HepG2 (cell line): ENCODE data around the gene WBP1. TPM values are rescaled to one million over a fixed set of nuclear protein-coding genes. Genes with fewer than 3 reads are reported as not detected.

Experiments used
- BORCS8-MEF2B ChIP-seq: sonication (generic); formaldehyde crosslinking; IDR thresholded peaks from 2 replicates; pipeline ENCODE4 v1.8.0; 2022; ENCODE audit warnings: mild to moderate bottlenecking, missing genetic modification reagents
- GFI1 ChIP-seq: sonication (generic); formaldehyde crosslinking; IDR thresholded peaks from 2 replicates; pipeline ENCODE4 v1.5.0; 2020; ENCODE audit warnings: missing genetic modification reagents, mild to moderate bottlenecking, borderline replicate concordance
- GTF3A ChIP-seq: sonication (generic); formaldehyde crosslinking; conservative IDR thresholded peaks from 2 replicates; pipeline ENCODE4 v1.4.0; 2020; ENCODE audit warnings: mild to moderate bottlenecking, missing genetic modification reagents
- HNRNPL ChIP-seq: fragments of 200-400 bp; formaldehyde crosslinking; IDR thresholded peaks from 2 replicates; pipeline ENCODE4 v1.6.1; 2017; ENCODE audit warnings: mild to moderate bottlenecking, low read depth, low read length
- MLLT10 ChIP-seq: sonication (generic); formaldehyde crosslinking; IDR thresholded peaks from 2 replicates; pipeline ENCODE4 v1.4.0; 2020; ENCODE audit warnings: missing genetic modification reagents
- PHF21A ChIP-seq: sonication (generic); formaldehyde crosslinking; IDR thresholded peaks from 2 replicates; pipeline ENCODE4 v1.5.0; 2020; ENCODE audit warnings: mild to moderate bottlenecking, missing genetic modification reagents
- PHF8 ChIP-seq: sonication (generic); formaldehyde crosslinking; IDR thresholded peaks from 2 replicates; pipeline ENCODE4 v1.5.0; 2020; ENCODE audit warnings: missing genetic modification reagents
- PLRG1 ChIP-seq: fragments of 450-650 bp; conservative IDR thresholded peaks from 2 replicates; pipeline ENCODE4 v1.6.1; 2016
- RARA ChIP-seq: IDR thresholded peaks from 2 replicates; pipeline ENCODE4 v1.6.1; 2016; ENCODE audit warnings: missing genetic modification reagents, missing compliant biosample characterization
- RFX3 ChIP-seq: IDR thresholded peaks from 2 replicates; pipeline ENCODE4 v1.6.1; 2016; ENCODE audit warnings: missing biosample characterization, missing genetic modification reagents
- SALL1 ChIP-seq: sonication (generic); formaldehyde crosslinking; IDR thresholded peaks from 2 replicates; pipeline ENCODE4 v1.8.0; 2022; ENCODE audit warnings: mild to moderate bottlenecking, missing genetic modification reagents
- SETDB1 ChIP-seq: sonication (generic); formaldehyde crosslinking; IDR thresholded peaks from 2 replicates; pipeline ENCODE4 v1.5.1; 2020; ENCODE audit warnings: missing genetic modification reagents, mild to moderate bottlenecking, borderline replicate concordance
- SMYD3 ChIP-seq: sonication (generic); formaldehyde crosslinking; IDR thresholded peaks from 2 replicates; pipeline ENCODE4 v1.8.1; 2023; ENCODE audit warnings: mild to moderate bottlenecking, missing genetic modification reagents
- TBP ChIP-seq: sonication (generic); formaldehyde crosslinking; IDR thresholded peaks from 2 replicates; pipeline ENCODE4 v1.5.0; 2020; ENCODE audit warnings: missing genetic modification reagents
- TMF1 ChIP-seq: sonication (generic); formaldehyde crosslinking; IDR thresholded peaks from 2 replicates; pipeline ENCODE4 v1.8.1; 2022; ENCODE audit warnings: low read depth, missing genetic modification reagents
- ZKSCAN8 ChIP-seq: IDR thresholded peaks from 2 replicates; pipeline ENCODE4 v1.6.1; 2016; ENCODE audit warnings: borderline replicate concordance, missing genetic modification reagents, missing compliant biosample characterization
- ZNF207 ChIP-seq: fragments of 450-650 bp; IDR thresholded peaks from 2 replicates; pipeline ENCODE4 v1.6.1; 2016; ENCODE audit warnings: antibody characterized with exemption, borderline replicate concordance
- ZNF263 ChIP-seq: sonication (generic); formaldehyde crosslinking; IDR thresholded peaks from 2 replicates; pipeline ENCODE4 v1.4.0; 2020; ENCODE audit warnings: missing genetic modification reagents
- ZNF549 ChIP-seq: sonication (generic); formaldehyde crosslinking; IDR thresholded peaks from 2 replicates; pipeline ENCODE4 v1.5.0; 2020; ENCODE audit warnings: missing genetic modification reagents
- ZNF75D ChIP-seq: sonication (generic); formaldehyde crosslinking; IDR thresholded peaks from 2 replicates; pipeline ENCODE4 v1.8.1; 2023; ENCODE audit warnings: missing genetic modification reagents, mild to moderate bottlenecking, borderline replicate concordance
- ZZZ3 ChIP-seq: sonication (generic); formaldehyde crosslinking; IDR thresholded peaks from 2 replicates; pipeline ENCODE4 v1.4.0; 2020; ENCODE audit warnings: missing genetic modification reagents, mild to moderate bottlenecking, borderline replicate concordance
- polyA plus RNA-seq, 8 experiments: library from polyadenylated mRNA; depleted of rRNA in 3 of 8; stranded (reverse) in 7 of 8; unstranded in 1 of 8; fragments of >200 nt; fragmentation: Illumina TruSeq in 4 of 8; extraction: Trizol in 4 of 8; gene quantifications; 2 replicates each; pipeline versions ENCODE4 v1.2.1 to v1.2.3, GENCODE V29; 2011 to 2016; ENCODE audit warnings: low read depth in 4 of 8, missing spikeins in 1 of 8, mixed read lengths in 1 of 8; ENCODE audit not compliant: insufficient read depth in 1 of 8
- total RNA-seq, 5 experiments: library from RNA; depleted of rRNA; stranded (reverse); fragments of >200 nt; fragmentation: Illumina TruSeq; extraction: Trizol; gene quantifications; 2 replicates each; pipeline ENCODE4 v1.2.3, GENCODE V29; 2016; ENCODE audit warnings: low read depth in 1 of 5
- TF ChIP-seq, protein P1 (sequence below), 2 experiments: sonication (generic) in 1 of 2; formaldehyde crosslinking in 1 of 2; IDR thresholded peaks; 2 replicates each; pipeline versions ENCODE4 v1.4.0 to v1.6.1; 2016 to 2020; ENCODE audit warnings: borderline replicate concordance in 1 of 2, low read depth in 1 of 2, mild to moderate bottlenecking in 1 of 2, missing genetic modification reagents in 1 of 2
- TF ChIP-seq, protein P2 (sequence below): IDR thresholded peaks from 2 replicates; pipeline ENCODE4 v1.6.1; 2016; ENCODE audit warnings: missing compliant biosample characterization, missing genetic modification reagents, borderline replicate concordance
- TF ChIP-seq, protein P3 (sequence below): sonication (generic); formaldehyde crosslinking; IDR thresholded peaks from 2 replicates; pipeline ENCODE4 v1.4.0; 2020; ENCODE audit warnings: mild to moderate bottlenecking, missing genetic modification reagents

WBP1 gene
- total and polyA plus RNA-seq, 2 of the 13 experiments (the other 11 are each of a cell fraction or from before 2014, with no cell fraction given) = 38.8 to 85.7 TPM

DNA sequence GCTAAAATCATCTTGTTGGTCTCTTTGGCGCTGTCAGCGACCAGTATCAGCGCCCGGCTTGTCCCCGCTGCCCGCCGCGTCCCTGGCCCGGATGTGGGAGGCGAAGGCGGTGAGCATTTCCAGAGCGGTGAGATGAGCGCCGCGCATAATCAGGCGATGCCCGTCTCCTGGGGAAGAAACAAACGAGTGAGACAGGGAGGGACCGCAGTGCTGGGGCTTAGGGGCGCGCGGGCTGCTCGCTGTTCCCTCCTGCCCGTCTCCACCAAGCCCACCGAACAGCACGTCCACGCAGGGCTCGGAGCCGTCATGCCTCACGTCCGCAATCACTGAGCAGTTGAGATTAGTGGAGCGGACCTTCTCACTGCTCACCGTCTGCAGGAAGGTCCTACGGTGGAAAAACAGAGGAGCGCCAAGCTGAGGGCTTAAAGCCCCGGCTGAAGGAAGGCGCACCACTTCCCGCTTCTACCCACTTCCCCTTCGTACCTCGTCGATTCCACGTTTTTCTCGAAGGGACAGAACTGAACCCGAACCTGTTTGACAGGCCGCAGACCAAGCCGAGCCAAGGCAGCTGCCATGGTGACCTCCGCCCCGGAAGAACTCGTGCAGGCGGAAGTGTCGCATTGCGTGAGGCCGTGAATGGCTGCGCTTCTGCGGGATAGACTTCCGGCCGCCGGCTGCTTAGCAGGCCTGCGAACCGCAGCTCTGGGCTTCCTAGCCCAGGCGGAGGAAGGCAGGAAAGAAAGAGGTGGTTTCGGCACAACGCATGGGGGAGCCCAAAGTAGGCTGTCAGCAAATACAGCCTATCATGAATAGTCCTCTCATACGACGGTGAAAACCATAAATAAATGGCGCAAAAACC, 14.1 kb downstream of the WBP1 start, which contains the start of gene MRPL53 (continued):
- TF ChIP-seq, protein P1, sequence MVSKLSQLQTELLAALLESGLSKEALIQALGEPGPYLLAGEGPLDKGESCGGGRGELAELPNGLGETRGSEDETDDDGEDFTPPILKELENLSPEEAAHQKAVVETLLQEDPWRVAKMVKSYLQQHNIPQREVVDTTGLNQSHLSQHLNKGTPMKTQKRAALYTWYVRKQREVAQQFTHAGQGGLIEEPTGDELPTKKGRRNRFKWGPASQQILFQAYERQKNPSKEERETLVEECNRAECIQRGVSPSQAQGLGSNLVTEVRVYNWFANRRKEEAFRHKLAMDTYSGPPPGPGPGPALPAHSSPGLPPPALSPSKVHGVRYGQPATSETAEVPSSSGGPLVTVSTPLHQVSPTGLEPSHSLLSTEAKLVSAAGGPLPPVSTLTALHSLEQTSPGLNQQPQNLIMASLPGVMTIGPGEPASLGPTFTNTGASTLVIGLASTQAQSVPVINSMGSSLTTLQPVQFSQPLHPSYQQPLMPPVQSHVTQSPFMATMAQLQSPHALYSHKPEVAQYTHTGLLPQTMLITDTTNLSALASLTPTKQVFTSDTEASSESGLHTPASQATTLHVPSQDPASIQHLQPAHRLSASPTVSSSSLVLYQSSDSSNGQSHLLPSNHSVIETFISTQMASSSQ (IDR thresholded peaks at IDR 0.05; ENCODE audit: low read depth) = no peak; the same call in 1 of the 2 replicates
- TF ChIP-seq, protein P1 (CRISPR knock-in tag; IDR thresholded peaks at IDR 0.05; ENCODE audit: borderline replicate concordance) = peak; percentile 89
- TF ChIP-seq ZNF207 (no peak), ZZZ3 (CRISPR knock-in tag) (peak; percentile 80; the same call in 1 of the 2 replicates), PHF21A (CRISPR knock-in tag) (peak; percentile 83; the same call in 1 of the 2 replicates), ZNF263 (CRISPR knock-in tag) (no peak; the same call in 1 of the 2 replicates), ZKSCAN8 (CRISPR knock-in tag) (peak; percentile 73; the same call in 1 of the 2 replicates), PLRG1 (no peak), ZNF549 (CRISPR knock-in tag) (no peak), ZNF75D (CRISPR knock-in tag) (no peak), TBP (0 out of 2 replicates have a peak, but pooled peaks have one; percentile 14), SMYD3 (no peak; the same call in none of the 2 replicates), SETDB1 (no peak; the same call in 1 of the 2 replicates), RFX3 (CRISPR knock-in tag) (peak; percentile 57), GFI1 (CRISPR knock-in tag) (peak; percentile 89), PHF8 (CRISPR knock-in tag) (peak; percentile 97), TMF1 (CRISPR knock-in tag) (peak; percentile 97), SALL1 (CRISPR knock-in tag) (peak; percentile 96), RARA (CRISPR knock-in tag) (peak; percentile 47), MLLT10 (CRISPR knock-in tag) (no peak), HNRNPL (peak; percentile 61; the same call in 1 of the 2 replicates), GTF3A (CRISPR knock-in tag) (no peak), BORCS8-MEF2B (CRISPR knock-in tag) (peak; percentile 99)
- TF ChIP-seq, protein P2, sequence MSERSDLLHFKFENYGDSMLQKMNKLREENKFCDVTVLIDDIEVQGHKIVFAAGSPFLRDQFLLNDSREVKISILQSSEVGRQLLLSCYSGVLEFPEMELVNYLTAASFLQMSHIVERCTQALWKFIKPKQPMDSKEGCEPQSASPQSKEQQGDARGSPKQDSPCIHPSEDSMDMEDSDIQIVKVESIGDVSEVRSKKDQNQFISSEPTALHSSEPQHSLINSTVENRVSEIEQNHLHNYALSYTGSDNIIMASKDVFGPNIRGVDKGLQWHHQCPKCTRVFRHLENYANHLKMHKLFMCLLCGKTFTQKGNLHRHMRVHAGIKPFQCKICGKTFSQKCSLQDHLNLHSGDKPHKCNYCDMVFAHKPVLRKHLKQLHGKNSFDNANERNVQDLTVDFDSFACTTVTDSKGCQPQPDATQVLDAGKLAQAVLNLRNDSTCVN = no peak; the same call in 1 of the 2 replicates
- TF ChIP-seq, protein P3, sequence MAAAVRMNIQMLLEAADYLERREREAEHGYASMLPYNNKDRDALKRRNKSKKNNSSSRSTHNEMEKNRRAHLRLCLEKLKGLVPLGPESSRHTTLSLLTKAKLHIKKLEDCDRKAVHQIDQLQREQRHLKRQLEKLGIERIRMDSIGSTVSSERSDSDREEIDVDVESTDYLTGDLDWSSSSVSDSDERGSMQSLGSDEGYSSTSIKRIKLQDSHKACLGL (CRISPR knock-in tag) = peak; percentile 89
